ENCODE data around the gene IDH2. TPM values are rescaled to one million over a fixed set of nuclear protein-coding genes. Genes with fewer than 3 reads are reported as not detected.

The IDH2 gene
- polyA plus RNA-seq, 1 donor from 2014 or later = 84.7 TPM

DNA sequence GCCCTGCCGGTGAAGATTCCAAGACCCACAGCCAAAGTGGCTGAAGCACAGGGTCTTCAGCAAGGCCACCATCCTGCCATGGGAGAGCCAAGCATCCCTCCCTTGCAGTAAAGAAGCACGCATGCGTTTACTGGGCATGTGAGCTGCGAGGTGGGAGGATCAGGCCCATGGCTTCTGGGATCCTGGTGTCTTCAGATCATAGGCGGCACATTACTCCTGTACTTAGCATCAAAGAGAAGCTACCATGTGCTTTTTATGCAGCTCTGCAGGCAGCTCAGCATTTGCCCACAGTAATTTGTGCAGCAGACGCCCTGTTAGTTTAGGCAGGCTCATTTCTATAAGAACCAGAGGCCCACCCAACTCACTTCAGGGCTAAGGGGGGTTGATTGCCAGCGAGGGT is 45.7 kb downstream of the IDH2 start:
- no peaks in the 10 kb centered on the region for H3K36me3 ChIP-seq (ENCODE audit: insufficient read depth, low read length)
- no peaks in the 10 kb centered on the region for H3K9me2 ChIP-seq (ENCODE audit: insufficient read depth, low read length)
- H4K20me1 ChIP-seq (ENCODE audit: insufficient read depth) = no peaks in the 10 kb centered on the region
- no peak overlapping the region for H3K4me2 ChIP-seq (ENCODE audit: low read length)
- H3F3A ChIP-seq (ENCODE audit: insufficient read depth, low read length, poor library complexity, severe bottlenecking) = no peaks in the 10 kb centered on the region
- no peak overlapping the region for H3K9ac ChIP-seq (ENCODE audit: low read length)
- H3K4me3 ChIP-seq (ENCODE audit: low read length) = no peak overlapping the region
- no peak overlapping the region for H3K27ac ChIP-seq (ENCODE audit: low read length)
- no peak overlapping the region for H2AFZ ChIP-seq (ENCODE audit: low read depth, low read length)
- H3K27me3 ChIP-seq (ENCODE audit: insufficient read depth, low read depth, low read length) = no peaks in the 10 kb centered on the region
- no peaks in the 10 kb centered on the region for H3K79me2 ChIP-seq (replicated peaks; ENCODE audit: insufficient read depth, low read length)
- TF ChIP-seq EP300 (conservative IDR thresholded peaks at IDR 0.05; ENCODE audit: poor library complexity, severe bottlenecking) = no peak
- no peak for TF ChIP-seq POLR2AphosphoS5 (IDR thresholded peaks at IDR 0.05)
- TF ChIP-seq, protein P1, sequence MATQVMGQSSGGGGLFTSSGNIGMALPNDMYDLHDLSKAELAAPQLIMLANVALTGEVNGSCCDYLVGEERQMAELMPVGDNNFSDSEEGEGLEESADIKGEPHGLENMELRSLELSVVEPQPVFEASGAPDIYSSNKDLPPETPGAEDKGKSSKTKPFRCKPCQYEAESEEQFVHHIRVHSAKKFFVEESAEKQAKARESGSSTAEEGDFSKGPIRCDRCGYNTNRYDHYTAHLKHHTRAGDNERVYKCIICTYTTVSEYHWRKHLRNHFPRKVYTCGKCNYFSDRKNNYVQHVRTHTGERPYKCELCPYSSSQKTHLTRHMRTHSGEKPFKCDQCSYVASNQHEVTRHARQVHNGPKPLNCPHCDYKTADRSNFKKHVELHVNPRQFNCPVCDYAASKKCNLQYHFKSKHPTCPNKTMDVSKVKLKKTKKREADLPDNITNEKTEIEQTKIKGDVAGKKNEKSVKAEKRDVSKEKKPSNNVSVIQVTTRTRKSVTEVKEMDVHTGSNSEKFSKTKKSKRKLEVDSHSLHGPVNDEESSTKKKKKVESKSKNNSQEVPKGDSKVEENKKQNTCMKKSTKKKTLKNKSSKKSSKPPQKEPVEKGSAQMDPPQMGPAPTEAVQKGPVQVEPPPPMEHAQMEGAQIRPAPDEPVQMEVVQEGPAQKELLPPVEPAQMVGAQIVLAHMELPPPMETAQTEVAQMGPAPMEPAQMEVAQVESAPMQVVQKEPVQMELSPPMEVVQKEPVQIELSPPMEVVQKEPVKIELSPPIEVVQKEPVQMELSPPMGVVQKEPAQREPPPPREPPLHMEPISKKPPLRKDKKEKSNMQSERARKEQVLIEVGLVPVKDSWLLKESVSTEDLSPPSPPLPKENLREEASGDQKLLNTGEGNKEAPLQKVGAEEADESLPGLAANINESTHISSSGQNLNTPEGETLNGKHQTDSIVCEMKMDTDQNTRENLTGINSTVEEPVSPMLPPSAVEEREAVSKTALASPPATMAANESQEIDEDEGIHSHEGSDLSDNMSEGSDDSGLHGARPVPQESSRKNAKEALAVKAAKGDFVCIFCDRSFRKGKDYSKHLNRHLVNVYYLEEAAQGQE (IDR thresholded peaks at IDR 0.05; ENCODE audit: borderline replicate concordance) = no peak
- no peak for TF ChIP-seq TAF1 (IDR thresholded peaks at IDR 0.05; ENCODE audit: low read depth)
- no peak for TF ChIP-seq EZH2 (IDR thresholded peaks at IDR 0.05; ENCODE audit: borderline replicate concordance, insufficient read depth, low read length, poor library complexity, severe bottlenecking)
- TF ChIP-seq MXI1 (conservative IDR thresholded peaks at IDR 0.05; ENCODE audit: poor library complexity, severe bottlenecking) = no peak
- no peaks in the 10 kb centered on the region for H3K9me3 ChIP-seq (ENCODE audit: low read length)

DNA sequence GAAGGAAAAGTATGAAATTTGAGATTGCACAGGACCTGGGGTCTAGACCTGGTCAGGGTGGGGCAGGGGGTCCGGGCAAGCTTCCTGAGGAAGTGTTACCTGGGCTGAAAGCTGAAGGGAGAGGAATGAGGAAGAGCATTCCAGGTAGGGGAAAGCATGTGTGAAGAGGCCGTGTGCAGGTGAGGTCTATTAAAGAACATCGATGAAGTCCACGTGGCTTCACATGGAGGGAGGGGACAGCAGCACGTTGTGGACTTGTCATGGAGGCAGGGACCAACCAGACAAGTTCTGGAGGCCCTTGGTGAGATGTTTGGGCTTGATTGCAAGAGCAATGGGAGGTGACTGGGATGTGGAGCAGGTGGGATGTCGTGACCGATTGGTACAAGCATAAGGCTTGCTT is 47.1 kb downstream of the IDH2 start:
- no peak for TF ChIP-seq MXI1 (conservative IDR thresholded peaks at IDR 0.05; ENCODE audit: poor library complexity, severe bottlenecking)
- TF ChIP-seq SMC3 (conservative IDR thresholded peaks at IDR 0.05; ENCODE audit: poor library complexity) = no peak
- TF ChIP-seq TAF1 (IDR thresholded peaks at IDR 0.05; ENCODE audit: low read depth) = no peak
- TF ChIP-seq, protein P1 (IDR thresholded peaks at IDR 0.05; ENCODE audit: borderline replicate concordance) = no peak
- TF ChIP-seq, protein P2, sequence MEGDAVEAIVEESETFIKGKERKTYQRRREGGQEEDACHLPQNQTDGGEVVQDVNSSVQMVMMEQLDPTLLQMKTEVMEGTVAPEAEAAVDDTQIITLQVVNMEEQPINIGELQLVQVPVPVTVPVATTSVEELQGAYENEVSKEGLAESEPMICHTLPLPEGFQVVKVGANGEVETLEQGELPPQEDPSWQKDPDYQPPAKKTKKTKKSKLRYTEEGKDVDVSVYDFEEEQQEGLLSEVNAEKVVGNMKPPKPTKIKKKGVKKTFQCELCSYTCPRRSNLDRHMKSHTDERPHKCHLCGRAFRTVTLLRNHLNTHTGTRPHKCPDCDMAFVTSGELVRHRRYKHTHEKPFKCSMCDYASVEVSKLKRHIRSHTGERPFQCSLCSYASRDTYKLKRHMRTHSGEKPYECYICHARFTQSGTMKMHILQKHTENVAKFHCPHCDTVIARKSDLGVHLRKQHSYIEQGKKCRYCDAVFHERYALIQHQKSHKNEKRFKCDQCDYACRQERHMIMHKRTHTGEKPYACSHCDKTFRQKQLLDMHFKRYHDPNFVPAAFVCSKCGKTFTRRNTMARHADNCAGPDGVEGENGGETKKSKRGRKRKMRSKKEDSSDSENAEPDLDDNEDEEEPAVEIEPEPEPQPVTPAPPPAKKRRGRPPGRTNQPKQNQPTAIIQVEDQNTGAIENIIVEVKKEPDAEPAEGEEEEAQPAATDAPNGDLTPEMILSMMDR (IDR thresholded peaks at IDR 0.05; ENCODE audit: poor library complexity, severe bottlenecking) = no peak
- no peak for TF ChIP-seq POLR2AphosphoS5 (IDR thresholded peaks at IDR 0.05)
- TF ChIP-seq EP300 (conservative IDR thresholded peaks at IDR 0.05; ENCODE audit: poor library complexity, severe bottlenecking) = no peak
- no peak for TF ChIP-seq EZH2 (IDR thresholded peaks at IDR 0.05; ENCODE audit: borderline replicate concordance, insufficient read depth, low read length, poor library complexity, severe bottlenecking)
- no peak for TF ChIP-seq RAD21 (conservative IDR thresholded peaks at IDR 0.05)
- H3K27ac ChIP-seq (ENCODE audit: low read length) = no peak overlapping the region
- no peak overlapping the region for H2AFZ ChIP-seq (ENCODE audit: low read depth, low read length)
- no peaks in the 10 kb centered on the region for H3K79me2 ChIP-seq (replicated peaks; ENCODE audit: insufficient read depth, low read length)
- no peak overlapping the region for H3K9ac ChIP-seq (ENCODE audit: low read length)
- H3K27me3 ChIP-seq (ENCODE audit: insufficient read depth, low read depth, low read length) = no peaks in the 10 kb centered on the region
- H3K9me2 ChIP-seq (ENCODE audit: insufficient read depth, low read length) = no peaks in the 10 kb centered on the region
- no peak overlapping the region for H3K4me3 ChIP-seq (ENCODE audit: low read length)
- H4K20me1 ChIP-seq (ENCODE audit: insufficient read depth) = no peaks in the 10 kb centered on the region
- no peak overlapping the region for H3K4me2 ChIP-seq (ENCODE audit: low read length)
- H3K9me3 ChIP-seq (ENCODE audit: low read length) = no peaks in the 10 kb centered on the region
- no peaks in the 10 kb centered on the region for H3F3A ChIP-seq (ENCODE audit: insufficient read depth, low read length, poor library complexity, severe bottlenecking)
- H3K36me3 ChIP-seq (ENCODE audit: insufficient read depth, low read length) = no peaks in the 10 kb centered on the region

Data from neural cell (in vitro differentiated cells).